Measurements from ENCODE around the gene CYP2R1. TPM values are rescaled to one million over a fixed set of nuclear protein-coding genes. Genes with fewer than 3 reads are reported as not detected.
"Not testable (repeated sequence)": the region's sequence is repeated elsewhere in the genome, so short reads cannot be mapped to it uniquely, and the experiment has no call there.

Gene CYP2R1
- total RNA-seq, 4 donors from 2014 or later: 11.7 to 16.5 (median 16.1) TPM

GRCh38 chr11:14873632-14874031, 18.4 kb downstream of the CYP2R1 start:
- DNase-seq (ENCODE audit: low spot score in 2 of 2): no peak
- H3K36me3 ChIP-seq: peaks cover 0 to 21% (median 0%) of the 10 kb centered on the region in 3 donors
- no peak overlapping the region for H3K4me3 ChIP-seq
- no peaks in the 10 kb centered on the region for H3K27me3 ChIP-seq
- H3K27ac ChIP-seq: peak overlapping the region in 1 of 4 donors; percentile 22
- no peak for TF ChIP-seq CTCF (IDR thresholded peaks at IDR 0.05)
- no peak for TF ChIP-seq EP300 (IDR thresholded peaks at IDR 0.05)
- TF ChIP-seq POLR2A (IDR thresholded peaks at IDR 0.05): no peak
- H3K9me3 ChIP-seq: no peaks in the 10 kb centered on the region
- 40 to 46% methylated on average over 4 of the region's 4 CpGs for WGBS, 2 donors
- H3K4me1 ChIP-seq: no peaks in the 10 kb centered on the region

GRCh38 chr11:14872032-14872431, 20.0 kb downstream of the CYP2R1 start:
- TF ChIP-seq EP300 (IDR thresholded peaks at IDR 0.05): no peak
- no peak for TF ChIP-seq CTCF (IDR thresholded peaks at IDR 0.05)
- no peak for TF ChIP-seq POLR2A (IDR thresholded peaks at IDR 0.05)
- Histone ChIP-seq H3K9me3 (no peaks in the 10 kb centered on the region), H3K27ac (no peak overlapping the region), H3K36me3 (peaks cover 0 to 11% (median 0%) of the 10 kb centered on the region in 3 donors), H3K27me3 (no peaks in the 10 kb centered on the region), H3K4me1 (no peaks in the 10 kb centered on the region), H3K4me3 (no peak overlapping the region)
- DNase-seq (ENCODE audit: low spot score in 2 of 2): no peak

- H3K27me3 ChIP-seq; H3K36me3 ChIP-seq; H3K4me3 ChIP-seq; H3K27ac ChIP-seq; DNase-seq (ENCODE audit: low spot score in 2 of 2); H3K4me1 ChIP-seq: not testable (repeated sequence)
- 93% methylated on average over 4 of the region's 4 CpGs for WGBS, 2 donors
- peaks cover 0 to 13% (median 2%) of the 10 kb centered on the region in 4 donors for H3K9me3 ChIP-seq
Observed at GRCh38 chr11:14863775-14864174, 28.3 kb downstream of the CYP2R1 start.

- Histone ChIP-seq H3K27ac (no peak overlapping the region), H3K36me3 (peaks cover 0 to 4% (median 0%) of the 10 kb centered on the region in 3 donors), H3K4me3 (no peak overlapping the region), H3K4me1 (no peaks in the 10 kb centered on the region), H3K27me3 (no peaks in the 10 kb centered on the region), H3K9me3 (peaks cover 0 to 13% (median 2%) of the 10 kb centered on the region in 4 donors)
- no peak for TF ChIP-seq POLR2A (IDR thresholded peaks at IDR 0.05)
- no peak for TF ChIP-seq EP300 (IDR thresholded peaks at IDR 0.05)
- no peak for TF ChIP-seq CTCF (IDR thresholded peaks at IDR 0.05)
- 71 to 73% methylated on average over 1 of the region's 1 CpG for WGBS, 2 donors
- no peak for DNase-seq (ENCODE audit: low spot score in 2 of 2)
Observed at GRCh38 chr11:14861680-14862079, 30.4 kb downstream of the CYP2R1 start.

GRCh38 chr11:14860511-14860910, 31.5 kb downstream of the CYP2R1 start:
- Histone ChIP-seq H3K27me3 (no peaks in the 10 kb centered on the region), H3K27ac (no peak overlapping the region), H3K4me3 (no peak overlapping the region), H3K4me1 (no peaks in the 10 kb centered on the region), H3K9me3 (peaks cover 0 to 13% (median 2%) of the 10 kb centered on the region in 4 donors), H3K36me3 (peaks cover 0 to 4% (median 0%) of the 10 kb centered on the region in 3 donors)
- DNase-seq (ENCODE audit: low spot score in 2 of 2): no peak
- 60 to 66% methylated on average over 2 of the region's 2 CpGs for WGBS, 2 donors
- TF ChIP-seq EP300 (IDR thresholded peaks at IDR 0.05): no peak
- TF ChIP-seq CTCF (IDR thresholded peaks at IDR 0.05): no peak
- TF ChIP-seq POLR2A (IDR thresholded peaks at IDR 0.05): no peak

- TF ChIP-seq CTCF (IDR thresholded peaks at IDR 0.05) (no peak), POLR2A (IDR thresholded peaks at IDR 0.05) (no peak), EP300 (IDR thresholded peaks at IDR 0.05) (no peak)
- DNase-seq (ENCODE audit: low spot score in 2 of 2): no peak
- WGBS, 2 donors: 79 to 87% methylated on average over 1 of the region's 1 CpG
- no peaks in the 10 kb centered on the region for H3K27me3 ChIP-seq
- H3K4me1 ChIP-seq: no peaks in the 10 kb centered on the region
- H3K9me3 ChIP-seq: peaks cover 0 to 1% (median 0%) of the 10 kb centered on the region in 4 donors
- no peak overlapping the region for H3K27ac ChIP-seq
- no peaks in the 10 kb centered on the region for H3K36me3 ChIP-seq
- no peak overlapping the region for H3K4me3 ChIP-seq
Observed at GRCh38 chr11:14858404-14858803, 33.6 kb downstream of the CYP2R1 start.

Measured in tibial nerve (tissue), 4 donors.